SU-DHL-6 (cell line): Measurements from ENCODE around the gene MORN5.

Experiments
- H2AFZ ChIP-seq: fragments of 200-600 bp; sonication (generic); 2 replicates; pipeline ENCODE4 v1.6.1; 2014; ENCODE audit warnings: low read depth, mild to moderate bottlenecking, moderate library complexity, mixed read lengths, antibody characterized with exemption, low read length; ENCODE audit not compliant: severe bottlenecking
- H3F3A ChIP-seq: fragments of 200-600 bp; shearing (Covaris generic); 2 replicates; pipeline ENCODE4 v1.6.0; 2016; ENCODE audit warnings: antibody characterized with exemption, mild to moderate bottlenecking; ENCODE audit not compliant: insufficient read depth
- H3K27ac ChIP-seq: fragments of 200-600 bp; sonication (generic); 2 replicates; pipeline ENCODE4 v1.5.1; 2016; ENCODE audit warnings: low read depth, mild to moderate bottlenecking, low read length, moderate library complexity, mixed read lengths
- H3K27me3 ChIP-seq: fragments of 200-600 bp; sonication (generic), shearing (Covaris generic); 2 replicates; pipeline ENCODE4 v1.6.0; 2014; ENCODE audit warnings: mild to moderate bottlenecking, low read length
- H3K36me3 ChIP-seq: fragments of 200-600 bp; sonication (generic); 2 replicates; pipeline ENCODE4 v1.6.1; 2014; ENCODE audit warnings: mild to moderate bottlenecking, low read length, mixed read lengths
- H3K4me2 ChIP-seq: fragments of 300-600, 200-600 bp; shearing (Covaris generic), sonication (generic); 2 replicates; pipeline ENCODE4 v1.6.0; 2014; ENCODE audit warnings: low read length, low read depth, mild to moderate bottlenecking; ENCODE audit not compliant: poor library complexity, severe bottlenecking
- H3K4me3 ChIP-seq: fragments of 200-600 bp; sonication (generic); 2 replicates; pipeline ENCODE4 v1.5.1; 2014; ENCODE audit warnings: antibody characterized with exemption, low read length, mild to moderate bottlenecking, mixed read lengths; ENCODE audit not compliant: insufficient read depth, poor library complexity, severe bottlenecking
- H3K79me2 ChIP-seq: fragments of 200-600 bp; sonication (generic); 2 replicates; pipeline ENCODE4 v1.6.1; 2014; ENCODE audit warnings: mild to moderate bottlenecking, low read length, moderate library complexity; ENCODE audit not compliant: insufficient read depth
- H3K9ac ChIP-seq: fragments of 200-600 bp; sonication (generic); 2 replicates; pipeline ENCODE4 v1.7.0; 2014; ENCODE audit warnings: mild to moderate bottlenecking, low read length
- H3K9me2 ChIP-seq: fragments of 200-600 bp; sonication (generic); replicated peaks from 2 replicates; pipeline ENCODE4 v1.6.1; 2014; ENCODE audit warnings: low read length; ENCODE audit not compliant: insufficient read depth
- H3K9me3 ChIP-seq: fragments of 200-600 bp; sonication (generic); 2 replicates; pipeline ENCODE4 v1.6.1; 2014; ENCODE audit warnings: low read length, mixed read lengths; ENCODE audit not compliant: insufficient read depth
- H4K20me1 ChIP-seq: fragments of 200-600 bp; sonication (generic); 2 replicates; pipeline ENCODE4 v1.6.1; 2014; ENCODE audit warnings: low read depth, mild to moderate bottlenecking, antibody characterized with exemption, low read length, moderate library complexity, mixed read lengths
- CTCF ChIP-seq: fragments of 200-600 bp; sonication (generic); IDR thresholded peaks from one replicate; pipeline ENCODE4 v1.5.1; 2017; ENCODE audit warnings: antibody characterized with exemption, mild to moderate bottlenecking, low read length, moderate library complexity; ENCODE audit not compliant: insufficient read depth, poor library complexity, severe bottlenecking
- EZH2phosphoT487 ChIP-seq: fragments of 200-600 bp; sonication (generic), shearing (Covaris generic); conservative IDR thresholded peaks from 2 replicates; pipeline ENCODE4 v1.6.1; 2018; ENCODE audit warnings: mild to moderate bottlenecking, antibody characterized with exemption, low read length, moderate library complexity, mixed read lengths

MORN5 gene

GRCh38 chr9:122183501-122183900 lies 23.8 kb downstream of the MORN5 start:
- TF ChIP-seq EZH2phosphoT487 (no peak), CTCF (no peak)
- Histone ChIP-seq H3F3A (no peaks in the 10 kb centered on the region), H3K9me3 (no peaks in the 10 kb centered on the region), H3K9me2 (no peaks in the 10 kb centered on the region), H3K27me3 (0 out of 2 replicates have a peak, but pooled peaks cover 4% of the 10 kb centered on the region), H3K79me2 (no peaks in the 10 kb centered on the region), H3K27ac (no peak overlapping the region), H2AFZ (no peak overlapping the region), H4K20me1 (no peaks in the 10 kb centered on the region), H3K36me3 (no peaks in the 10 kb centered on the region), H3K9ac (no peak overlapping the region), H3K4me3 (no peak overlapping the region), H3K4me2 (no peak overlapping the region)

DNA sequence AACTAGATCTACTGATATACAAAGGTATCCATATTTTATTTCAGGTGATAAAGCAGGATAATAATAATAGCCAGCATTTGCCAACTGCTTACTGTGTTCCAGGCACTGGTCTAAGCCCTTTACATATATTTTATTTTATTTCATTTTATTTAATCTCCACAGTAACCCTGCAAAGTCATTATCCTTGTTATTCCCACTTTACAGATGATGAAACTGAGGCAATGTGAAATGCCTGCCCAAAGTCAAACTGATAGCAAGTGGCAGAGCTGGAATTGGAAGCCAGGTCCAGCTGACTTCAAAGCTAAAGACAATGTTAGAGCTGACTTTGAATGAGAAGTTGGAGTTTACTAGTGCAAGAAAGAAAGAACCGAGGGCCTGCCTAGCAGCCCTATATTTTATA lies 24.8 kb downstream of the MORN5 start:
- Histone ChIP-seq H3K79me2 (no peaks in the 10 kb centered on the region), H3K27me3 (0 out of 2 replicates have a peak, but pooled peaks cover 4% of the 10 kb centered on the region), H3K4me2 (no peak overlapping the region), H3K9ac (no peak overlapping the region), H3K27ac (no peak overlapping the region), H3K4me3 (no peak overlapping the region), H3K9me3 (no peaks in the 10 kb centered on the region), H3K36me3 (no peaks in the 10 kb centered on the region), H3F3A (no peaks in the 10 kb centered on the region), H4K20me1 (no peaks in the 10 kb centered on the region), H3K9me2 (no peaks in the 10 kb centered on the region), H2AFZ (no peak overlapping the region)
- no peak for TF ChIP-seq CTCF
- no peak for TF ChIP-seq EZH2phosphoT487

DNA sequence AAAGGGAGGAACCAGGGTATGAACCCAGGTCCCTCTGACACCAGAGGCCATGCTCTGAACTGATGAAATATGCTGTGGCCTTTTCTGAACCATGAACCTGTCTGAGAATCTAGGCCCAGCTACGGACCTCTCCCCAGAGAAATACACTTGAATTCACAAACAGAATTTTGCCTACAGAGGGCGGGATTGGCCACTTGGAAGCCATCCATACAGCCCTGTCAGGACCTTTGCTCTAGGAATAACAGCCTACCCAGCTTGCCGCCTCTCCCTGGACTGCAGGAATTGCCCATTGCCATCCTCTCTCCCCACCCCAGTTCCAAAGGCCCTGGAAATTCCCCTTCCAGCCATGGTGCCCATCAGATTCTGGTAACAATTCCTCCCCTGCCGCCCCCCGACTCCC lies 26.6 kb downstream of the MORN5 start:
- Histone ChIP-seq H3K27me3 (0 out of 2 replicates have a peak, but pooled peaks cover 4% of the 10 kb centered on the region), H3K36me3 (no peaks in the 10 kb centered on the region), H3K9me3 (no peaks in the 10 kb centered on the region), H2AFZ (no peak overlapping the region), H3K4me3 (no peak overlapping the region), H3F3A (no peaks in the 10 kb centered on the region), H3K9me2 (no peaks in the 10 kb centered on the region), H3K79me2 (no peaks in the 10 kb centered on the region), H3K4me2 (no peak overlapping the region), H3K9ac (no peak overlapping the region), H3K27ac (no peak overlapping the region), H4K20me1 (no peaks in the 10 kb centered on the region)
- TF ChIP-seq CTCF (no peak), EZH2phosphoT487 (no peak)
